Measurements from ENCODE around the gene EMILIN1. TPM values are rescaled to one million over a fixed set of nuclear protein-coding genes. Genes with fewer than 3 reads are reported as not detected.
"Not testable (repeated sequence)": the region's sequence is repeated elsewhere in the genome, so short reads cannot be mapped to it uniquely, and the experiment has no call there.

Gene EMILIN1
- total RNA-seq, 3 donors from 2014 or later, result 25.6 to 94.7 (median 26.9) TPM

- TF ChIP-seq POLR2A (IDR thresholded peaks at IDR 0.05), result no peak
- peak in 2 of 3 donors; percentile 59 to 88 for TF ChIP-seq POLR2AphosphoS5 (IDR thresholded peaks at IDR 0.05)
- peak within 1 kb of the TSS; percentile 94 to 95 for H3K27ac ChIP-seq
- no peaks in the 10 kb centered on the region for H3K27me3 ChIP-seq
- H3K9me3 ChIP-seq, result no peaks in the 10 kb centered on the region
- DNase-seq (ENCODE audit: low spot score in 2 of 2), result peak; percentile 91
- no peaks in the 10 kb centered on the region for H3K36me3 ChIP-seq
- peak within 1 kb of the TSS; percentile 79 to 97 (median 88) for H3K4me3 ChIP-seq
- intact Hi-C loops (cut with DNase I; ENCODE audit: low total_unique reads), result no loop called here
- peaks cover 9 to 11% of the 10 kb centered on the region in 2 donors for H3K4me1 ChIP-seq
Measured at GRCh38 chr2:27071277-27071989, 7.0 kb upstream of the EMILIN1 start, which contains the start of gene OST4. OST4 (minus strand) TSS chr2:27071654.

- no peaks in the 10 kb centered on the region for H3K9me3 ChIP-seq
- intact Hi-C loops (cut with DNase I; ENCODE audit: low total_unique reads), result no loop called here
- no peaks in the 10 kb centered on the region for H3K27me3 ChIP-seq
- H3K36me3 ChIP-seq, result no peaks in the 10 kb centered on the region
- peak overlapping the region; percentile 94 to 95 for H3K27ac ChIP-seq
- H3K4me1 ChIP-seq, result peaks cover 9 to 11% of the 10 kb centered on the region in 2 donors
- no peak for DNase-seq (ENCODE audit: low spot score in 2 of 2)
- no peak for TF ChIP-seq CTCF (IDR thresholded peaks at IDR 0.05)
- TF ChIP-seq POLR2AphosphoS5 (IDR thresholded peaks at IDR 0.05), result no peak
- TF ChIP-seq POLR2A (IDR thresholded peaks at IDR 0.05), result no peak
- H3K4me3 ChIP-seq, result peak overlapping the region; percentile 79 to 97 (median 88)
Measured at GRCh38 chr2:27071990-27072830, 6.2 kb upstream of the EMILIN1 start.

GRCh38 chr2:27072920-27073319 is 5.5 kb upstream of the EMILIN1 start:
- no peaks in the 10 kb centered on the region for H3K9me3 ChIP-seq
- no peaks in the 10 kb centered on the region for H3K36me3 ChIP-seq
- peak overlapping the region in 1 of 3 donors; percentile 88 for H3K4me3 ChIP-seq
- peaks cover 9 to 11% of the 10 kb centered on the region in 2 donors for H3K4me1 ChIP-seq
- no peaks in the 10 kb centered on the region for H3K27me3 ChIP-seq
- intact Hi-C loops (cut with DNase I; ENCODE audit: low total_unique reads), result no loop called here
- no peak for DNase-seq (ENCODE audit: low spot score in 2 of 2)
- no peak for TF ChIP-seq CTCF (IDR thresholded peaks at IDR 0.05)
- no peak for TF ChIP-seq POLR2A (IDR thresholded peaks at IDR 0.05)
- no peak for TF ChIP-seq POLR2AphosphoS5 (IDR thresholded peaks at IDR 0.05)
- H3K27ac ChIP-seq, result peak overlapping the region; percentile 94 to 95

GRCh38 chr2:27073782-27074181 is 4.6 kb upstream of the EMILIN1 start:
- Histone ChIP-seq H3K4me1 (peaks cover 9 to 11% of the 10 kb centered on the region in 2 donors), H3K27ac (peak overlapping the region in 1 of 2 donors; percentile 59), H3K4me3 (no peak overlapping the region), H3K27me3 (no peaks in the 10 kb centered on the region), H3K36me3 (no peaks in the 10 kb centered on the region), H3K9me3 (no peaks in the 10 kb centered on the region)
- intact Hi-C loops (cut with DNase I; ENCODE audit: low total_unique reads), result no loop called here
- no peak for TF ChIP-seq POLR2AphosphoS5 (IDR thresholded peaks at IDR 0.05)
- no peak for TF ChIP-seq POLR2A (IDR thresholded peaks at IDR 0.05)
- no peak for TF ChIP-seq CTCF (IDR thresholded peaks at IDR 0.05)
- no peak for DNase-seq (ENCODE audit: low spot score in 2 of 2)

- no peak overlapping the region for H3K4me3 ChIP-seq
- intact Hi-C loops (cut with DNase I; ENCODE audit: low total_unique reads), result no loop called here
- peaks cover 3 to 9% of the 10 kb centered on the region in 2 donors for H3K4me1 ChIP-seq
- H3K27me3 ChIP-seq, result no peaks in the 10 kb centered on the region
- H3K27ac ChIP-seq, result peak overlapping the region in 1 of 2 donors; percentile 40
- no peak for DNase-seq (ENCODE audit: low spot score in 2 of 2)
- no peaks in the 10 kb centered on the region for H3K9me3 ChIP-seq
- TF ChIP-seq CTCF (IDR thresholded peaks at IDR 0.05), result no peak
- TF ChIP-seq POLR2AphosphoS5 (IDR thresholded peaks at IDR 0.05), result no peak
- no peak for TF ChIP-seq POLR2A (IDR thresholded peaks at IDR 0.05)
- no peaks in the 10 kb centered on the region for H3K36me3 ChIP-seq
Measured at GRCh38 chr2:27074738-27075565, 3.5 kb upstream of the EMILIN1 start.

GRCh38 chr2:27075566-27075871 is 2.9 kb upstream of the EMILIN1 start:
- H3K4me3 ChIP-seq; H3K9me3 ChIP-seq; H3K36me3 ChIP-seq; DNase-seq (ENCODE audit: low spot score in 2 of 2); H3K4me1 ChIP-seq; H3K27me3 ChIP-seq; intact Hi-C loops (cut with DNase I; ENCODE audit: low total_unique reads): not testable (repeated sequence)
- peak overlapping the region in 1 of 2 donors; percentile 38 for H3K27ac ChIP-seq

Data from breast epithelium (tissue), 4 donors.